GM19372 (cell line): ENCODE measurements around the gene ITPRIPL1.
"Not testable (repeated sequence)": the region's sequence is repeated elsewhere in the genome, so short reads cannot be mapped to it uniquely, and the experiment has no call there.

ENCODE experiments used
- ATAC-seq: cut with Tn5 transposase; IDR thresholded peaks from one replicate; pipeline ENCODE4 v1.9.1; 2021; ENCODE audit warnings: mild to moderate bottlenecking, low read depth, moderate library complexity; ENCODE audit not compliant: unreplicated experiment

ITPRIPL1 gene, protein sequence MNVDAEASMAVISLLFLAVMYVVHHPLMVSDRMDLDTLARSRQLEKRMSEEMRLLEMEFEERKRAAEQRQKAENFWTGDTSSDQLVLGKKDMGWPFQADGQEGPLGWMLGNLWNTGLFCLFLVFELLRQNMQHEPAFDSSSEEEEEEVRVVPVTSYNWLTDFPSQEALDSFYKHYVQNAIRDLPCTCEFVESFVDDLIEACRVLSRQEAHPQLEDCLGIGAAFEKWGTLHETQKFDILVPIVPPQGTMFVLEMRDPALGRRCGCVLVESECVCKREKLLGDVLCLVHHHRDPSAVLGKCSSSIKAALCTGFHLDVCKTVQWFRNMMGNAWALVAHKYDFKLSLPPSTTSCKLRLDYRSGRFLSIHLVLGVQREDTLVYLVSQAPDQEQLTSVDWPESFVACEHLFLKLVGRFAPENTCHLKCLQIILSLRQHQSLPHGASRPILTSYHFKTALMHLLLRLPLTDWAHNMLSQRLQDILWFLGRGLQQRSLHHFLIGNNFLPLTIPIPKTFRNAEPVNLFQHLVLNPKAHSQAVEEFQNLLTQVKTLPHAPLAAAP

DNA sequence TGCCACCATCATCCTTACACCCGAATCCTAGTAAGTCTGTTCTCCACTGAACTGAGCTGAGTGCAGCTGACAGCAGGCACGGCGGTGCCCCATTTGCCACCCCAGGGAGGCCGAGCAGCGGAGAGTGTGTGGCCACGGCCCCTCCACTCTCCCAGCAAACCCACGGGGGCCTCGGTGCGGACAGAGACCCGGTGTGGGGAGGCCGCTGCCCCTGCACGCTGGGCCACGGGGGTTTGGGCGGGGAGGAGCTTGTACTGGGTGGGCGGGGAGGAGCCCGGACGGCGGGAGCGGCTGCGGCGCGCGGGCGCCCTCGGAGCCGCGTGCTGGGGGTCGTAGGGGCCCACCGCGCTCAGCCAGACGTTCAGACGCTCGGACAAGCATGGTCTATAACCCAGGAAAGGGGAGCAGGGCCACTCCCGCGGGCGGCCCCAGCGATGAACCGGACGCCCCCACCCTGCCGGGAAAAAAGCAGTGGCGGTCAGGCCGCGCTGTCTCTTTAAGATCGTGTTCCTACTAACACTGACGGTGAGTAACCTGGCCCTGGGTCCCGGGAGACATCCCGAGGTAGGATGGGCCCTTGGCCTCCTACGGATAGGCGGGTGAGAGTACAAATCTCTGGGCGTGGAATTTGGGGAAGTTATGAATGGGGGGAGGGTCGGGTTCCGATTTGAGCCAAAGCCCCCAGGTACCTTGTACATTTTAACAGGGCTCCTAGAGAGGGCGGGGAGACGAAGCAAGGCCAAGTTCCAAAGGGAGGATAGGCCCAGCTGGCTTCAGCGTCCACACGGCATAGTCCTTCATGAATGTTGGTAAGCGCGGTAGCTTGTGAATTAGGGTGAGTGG lies at the start of gene ITPRIPL1:
Gene ITPRIPL1, plus strand, starts transcription at position 277 of the 843 bp plus-strand sequence. Its CDS starts 523 bp downstream, at position 800.
- ATAC-seq, result no peak

DNA sequence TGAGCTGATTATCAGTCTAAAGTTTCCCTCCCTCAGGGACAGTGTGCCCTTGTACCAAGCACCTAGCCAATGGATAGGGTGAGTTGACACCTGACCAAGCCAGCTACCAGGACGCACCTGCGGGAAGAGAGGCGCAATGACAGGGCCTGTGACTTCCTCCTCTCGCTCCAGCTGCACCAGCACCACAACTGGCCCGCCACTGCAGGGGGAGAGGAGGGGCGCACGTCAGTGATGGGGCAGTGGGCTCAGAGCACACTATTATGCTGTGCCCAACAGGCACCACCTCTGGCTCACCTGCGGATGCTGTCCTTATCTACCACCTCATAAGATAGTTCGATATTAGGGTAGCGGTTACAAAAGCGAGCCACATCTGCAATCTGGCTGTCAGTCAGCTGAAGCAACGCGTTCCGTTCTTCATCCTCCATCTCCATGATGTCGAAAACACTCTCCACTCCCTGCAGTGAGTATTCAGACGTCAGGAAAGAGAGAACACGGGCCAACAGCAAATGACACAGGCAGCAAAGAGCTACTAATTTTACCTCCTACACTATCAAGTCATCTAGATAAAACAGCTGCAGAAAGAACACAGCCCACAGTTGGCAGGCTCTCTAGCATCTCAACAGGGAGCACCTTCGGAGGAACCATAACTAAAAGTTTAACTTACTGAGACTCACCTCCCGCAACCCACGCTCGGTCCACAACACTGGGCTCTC lies 48.2 kb upstream of the ITPRIPL1 start:
- ATAC-seq, result no peak

DNA sequence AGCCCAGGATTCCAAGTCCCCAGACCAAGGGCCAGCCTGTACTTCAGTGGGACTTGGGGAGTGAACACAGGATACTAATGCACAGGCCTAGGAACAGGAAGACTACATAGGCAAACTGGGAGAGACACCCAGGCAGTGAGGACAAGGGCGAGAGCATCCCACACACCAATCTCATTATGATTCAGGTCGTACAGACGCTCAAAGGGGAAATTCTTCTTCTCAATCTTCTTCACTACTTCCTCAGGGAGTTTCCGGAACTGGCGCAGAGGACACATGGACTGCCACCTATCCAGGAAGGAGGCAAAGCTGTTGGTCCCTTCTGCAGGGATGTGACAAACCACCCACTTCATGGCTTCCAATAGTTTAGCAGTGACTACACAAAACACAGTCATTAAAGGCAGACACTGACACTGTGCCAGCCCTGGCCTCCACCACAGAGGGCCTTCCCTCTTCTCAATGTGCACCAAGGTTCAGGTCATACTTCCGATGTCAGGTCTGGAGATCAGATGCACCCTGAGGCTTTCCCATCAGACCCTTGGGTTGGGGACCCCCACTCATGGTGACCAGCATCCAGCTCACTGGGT lies 37.8 kb upstream of the ITPRIPL1 start:
- no peak for ATAC-seq

DNA sequence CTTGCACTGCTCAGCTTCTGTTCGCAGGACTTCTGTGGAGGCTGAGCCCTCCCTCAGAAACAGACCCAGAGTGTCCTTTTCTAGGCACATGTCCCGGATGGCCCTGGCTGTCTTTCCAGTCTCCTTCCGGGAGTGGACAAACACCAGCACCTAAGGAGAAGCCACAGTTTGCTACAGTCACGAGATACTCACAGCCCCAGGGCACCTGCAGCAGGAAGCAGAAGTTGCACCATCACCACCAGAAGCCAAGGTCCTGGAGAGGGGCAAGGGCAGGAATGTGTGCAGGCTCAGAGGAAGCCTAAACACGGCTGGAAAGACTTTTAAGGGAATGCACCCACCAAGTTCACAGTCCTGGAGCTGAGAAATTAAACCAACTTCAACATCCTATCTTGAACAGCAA lies 33.4 kb upstream of the ITPRIPL1 start:
- no peak for ATAC-seq

DNA sequence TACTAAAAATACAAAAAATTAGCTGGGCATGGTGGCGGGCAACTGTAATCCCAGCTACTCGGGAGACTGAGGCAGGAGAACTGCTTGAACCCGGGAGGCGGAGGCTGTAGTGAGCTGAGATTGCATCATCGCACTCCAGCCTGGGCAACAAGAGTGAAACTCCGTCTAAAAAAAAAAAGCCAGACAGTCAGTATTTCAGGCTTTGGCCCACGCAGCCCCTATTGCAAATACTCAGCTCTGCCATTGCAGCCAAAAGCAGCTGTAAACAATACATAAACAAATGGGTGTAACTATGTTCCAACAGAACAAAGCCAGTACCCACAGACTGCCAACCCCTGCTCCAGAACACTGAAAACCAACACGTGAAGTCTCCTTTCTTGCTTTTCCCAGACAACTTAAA lies 30.8 kb upstream of the ITPRIPL1 start:
- ATAC-seq, result not testable (repeated sequence)

DNA sequence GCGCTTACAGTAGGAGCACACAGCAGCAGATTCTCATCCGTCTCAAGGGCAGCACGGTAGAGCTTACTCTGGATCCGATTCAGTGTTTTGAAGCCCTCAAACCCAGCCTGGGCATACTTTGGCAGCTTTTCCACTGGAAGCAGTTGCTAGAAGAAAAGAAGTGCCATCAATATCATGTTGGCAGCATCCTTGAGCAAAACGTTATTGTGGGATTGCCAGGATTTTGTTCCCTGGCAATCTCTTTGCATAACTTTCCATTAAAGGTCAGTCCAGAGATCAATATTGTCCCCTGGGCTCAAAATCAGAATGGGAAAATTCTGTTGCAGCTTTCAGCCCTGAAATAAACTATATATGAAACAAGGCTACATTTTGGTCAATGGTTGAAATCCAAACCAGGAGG lies 28.2 kb upstream of the ITPRIPL1 start:
- ATAC-seq, result no peak

DNA sequence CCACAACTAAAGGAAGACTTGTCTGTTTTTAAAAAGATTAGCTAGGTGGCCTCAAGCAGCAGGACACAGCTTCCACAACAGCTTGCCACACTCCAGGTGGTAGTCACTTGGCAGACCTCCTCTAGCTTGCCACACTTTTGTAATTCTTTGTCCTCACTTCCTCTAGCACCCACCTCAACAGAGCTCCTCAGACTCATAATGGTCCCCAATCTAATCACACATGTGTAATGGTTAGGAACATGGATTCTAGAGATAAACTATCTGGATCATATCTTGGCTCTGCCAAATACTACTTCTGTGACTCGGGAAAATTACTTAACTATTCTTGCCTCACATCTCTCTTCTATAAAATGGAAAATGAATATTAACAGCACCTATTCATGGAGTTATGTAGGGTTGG lies 23.3 kb upstream of the ITPRIPL1 start:
- no peak for ATAC-seq

DNA sequence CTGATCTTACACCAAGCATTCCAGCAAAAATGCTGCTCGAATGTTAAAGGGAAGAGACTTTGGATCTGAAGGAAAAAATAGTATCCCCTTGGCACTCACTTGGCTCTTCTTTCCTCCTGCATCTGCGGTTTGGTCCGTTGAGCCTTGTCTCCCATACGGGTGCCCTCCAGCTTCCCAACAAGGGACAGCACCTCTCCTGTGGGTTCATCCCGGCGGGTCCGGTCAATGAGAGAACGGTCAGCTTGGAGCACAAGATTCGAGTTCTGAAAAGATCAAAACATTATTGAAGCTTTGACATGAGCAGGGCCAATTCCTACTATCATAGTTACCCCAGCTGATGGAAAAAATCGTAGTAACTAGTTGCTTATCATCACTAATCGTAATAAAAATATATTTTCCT lies 20.5 kb upstream of the ITPRIPL1 start:
- no peak for ATAC-seq

DNA sequence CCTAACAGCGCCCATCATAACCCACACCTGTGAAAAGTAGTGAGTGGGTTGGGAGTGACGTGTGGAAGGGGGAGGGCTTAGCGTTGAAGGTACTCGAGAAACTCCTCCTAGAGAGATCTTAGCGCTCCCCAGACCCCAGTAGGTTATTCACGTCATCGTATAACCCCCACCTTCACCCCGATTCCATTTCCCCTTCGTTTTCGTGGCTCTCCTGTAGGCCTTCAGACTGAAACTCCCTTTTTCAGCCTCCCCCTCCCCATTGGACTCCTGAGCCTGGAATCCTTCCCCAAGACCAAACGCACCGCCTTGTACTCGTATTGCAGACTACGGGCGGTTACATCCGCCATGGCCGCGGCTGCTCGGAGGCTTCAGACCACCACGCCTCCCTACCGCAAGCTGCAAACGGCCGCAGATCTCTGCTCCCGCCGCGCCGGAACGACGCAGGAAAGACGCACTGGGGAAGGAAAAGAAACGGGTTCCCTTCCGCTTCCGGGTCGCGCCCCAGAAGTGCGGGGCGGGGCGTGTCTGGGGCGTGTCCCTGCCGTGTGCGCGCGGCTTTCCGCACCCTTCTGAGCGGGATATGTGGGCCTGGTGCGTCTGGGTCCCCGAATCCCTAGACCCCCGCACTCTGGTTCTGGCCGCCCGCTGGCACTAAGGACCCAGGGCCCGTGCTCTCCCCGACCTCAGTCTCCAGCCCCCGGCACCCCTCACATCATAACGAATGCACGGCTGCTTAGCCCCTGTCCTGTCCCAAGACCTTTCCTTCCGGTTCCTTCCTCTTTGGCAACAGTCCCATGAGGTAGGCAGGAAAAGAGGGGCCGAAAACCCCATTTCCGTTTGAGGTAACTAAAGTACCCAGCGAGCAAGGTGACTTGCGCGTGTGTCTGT lies 19.8 kb upstream of the ITPRIPL1 start, which contains the start of gene SNRNP200:
Gene SNRNP200, minus strand, starts transcription at position 456 of the 888 bp plus-strand sequence. Its CDS starts 109 bp downstream, at position 347.
- peak; percentile 92 for ATAC-seq

DNA sequence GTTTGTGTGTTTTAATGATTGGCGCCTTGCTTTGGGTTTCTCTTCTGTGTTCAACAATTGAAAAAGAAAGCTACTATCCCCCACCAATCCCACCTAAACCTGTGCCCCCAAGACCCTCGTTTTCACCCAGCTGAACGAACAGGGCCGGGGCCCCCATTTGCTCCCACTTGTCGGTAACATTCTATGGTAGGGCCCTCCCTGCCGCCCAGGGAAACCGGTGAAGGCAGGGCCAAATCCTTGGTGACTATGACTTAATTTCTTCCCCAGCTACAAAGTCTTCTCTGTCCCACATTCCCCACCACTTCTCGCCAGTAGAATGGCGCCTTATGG lies 19.2 kb upstream of the ITPRIPL1 start:
- no peak for ATAC-seq

DNA sequence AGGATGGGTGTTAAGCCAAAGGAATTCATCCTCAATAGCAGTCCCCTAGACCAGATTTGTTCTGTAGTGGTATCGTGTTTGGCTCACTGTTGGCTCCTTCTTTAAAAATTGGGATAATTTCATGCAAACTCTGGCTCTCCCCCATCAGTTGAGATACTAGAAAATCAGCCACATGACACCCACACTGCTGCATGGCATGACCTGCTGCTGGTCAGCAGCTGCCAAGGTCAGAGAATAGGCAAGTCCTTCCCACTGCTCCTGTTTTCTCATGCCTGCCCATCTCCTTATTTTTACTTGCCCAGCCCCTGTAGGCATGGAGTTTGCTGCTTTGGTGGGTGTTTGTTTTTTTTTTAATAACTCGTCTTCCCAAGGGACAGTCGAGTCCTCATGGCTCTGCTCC lies 18.7 kb upstream of the ITPRIPL1 start:
- no peak for ATAC-seq

DNA sequence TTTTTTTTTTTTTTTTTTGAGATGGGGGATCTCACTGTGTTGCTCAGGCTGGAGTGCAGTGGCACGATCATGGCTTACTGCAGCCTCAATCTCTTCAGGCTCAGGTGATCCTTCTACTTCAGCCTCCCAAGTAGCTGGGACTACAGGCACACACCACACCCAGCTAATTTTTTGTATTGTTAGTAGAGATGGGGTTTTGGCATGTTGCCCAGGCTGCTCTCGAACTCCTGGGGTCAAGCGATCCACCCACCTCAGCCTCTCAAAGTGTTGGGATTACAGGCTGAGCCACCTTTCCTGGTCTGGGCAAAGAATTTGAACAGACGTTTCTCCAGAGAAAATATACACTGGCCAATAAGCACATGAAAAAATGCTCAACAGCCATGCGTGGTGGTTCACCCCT lies 16.9 kb upstream of the ITPRIPL1 start:
- no peak for ATAC-seq

DNA sequence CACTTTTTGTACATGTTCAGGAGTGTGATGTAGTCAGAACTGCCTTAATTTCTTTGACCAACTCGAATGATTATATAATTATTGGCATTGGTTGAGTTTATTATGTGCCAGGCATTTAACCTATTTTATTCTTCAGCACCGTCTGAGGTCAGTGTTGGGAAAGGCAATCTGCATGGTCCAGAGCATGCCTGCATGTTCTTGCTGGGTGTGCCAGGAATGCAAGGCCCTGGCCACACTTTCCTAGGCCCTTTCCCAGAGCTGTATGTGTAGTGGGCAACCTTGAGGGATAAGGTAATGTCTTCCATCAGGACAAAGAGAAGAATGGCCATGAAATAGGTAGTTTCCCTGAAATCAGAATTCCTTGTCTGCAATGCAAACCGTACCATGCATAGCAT lies 10.1 kb upstream of the ITPRIPL1 start:
- no peak for ATAC-seq

DNA sequence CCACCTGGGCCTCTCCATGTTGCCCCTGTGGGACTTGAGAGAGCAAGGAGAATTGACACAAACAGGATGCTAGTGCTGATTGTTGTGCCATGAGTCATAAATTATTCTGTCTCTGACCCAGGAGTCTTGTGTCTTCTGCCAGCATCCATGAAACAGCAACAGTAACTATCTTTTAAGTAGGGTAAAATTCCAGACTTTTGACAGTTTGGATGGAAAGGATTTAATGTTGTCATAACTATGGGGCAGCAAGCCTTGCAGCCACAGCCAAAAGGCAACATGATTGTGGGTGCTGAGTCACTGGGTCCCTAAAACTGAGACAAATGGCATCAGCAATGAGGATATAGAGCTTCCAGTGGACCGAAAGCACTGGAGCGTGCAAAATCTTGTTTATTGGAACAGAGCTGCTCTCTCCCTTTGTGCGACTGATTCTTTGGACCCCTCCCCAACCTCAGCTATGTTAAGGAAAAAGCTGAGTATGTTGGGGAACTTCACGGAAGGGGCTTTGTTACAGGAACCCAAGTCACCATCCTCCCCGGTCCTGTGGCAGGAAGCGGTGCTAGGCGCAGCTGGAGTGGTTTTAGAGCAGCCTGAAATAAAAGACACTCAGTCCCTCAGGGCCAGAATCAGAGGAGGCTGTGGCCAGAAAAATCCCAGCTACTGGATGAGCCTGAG lies 9.6 kb upstream of the ITPRIPL1 start:
- ATAC-seq, result no peak

DNA sequence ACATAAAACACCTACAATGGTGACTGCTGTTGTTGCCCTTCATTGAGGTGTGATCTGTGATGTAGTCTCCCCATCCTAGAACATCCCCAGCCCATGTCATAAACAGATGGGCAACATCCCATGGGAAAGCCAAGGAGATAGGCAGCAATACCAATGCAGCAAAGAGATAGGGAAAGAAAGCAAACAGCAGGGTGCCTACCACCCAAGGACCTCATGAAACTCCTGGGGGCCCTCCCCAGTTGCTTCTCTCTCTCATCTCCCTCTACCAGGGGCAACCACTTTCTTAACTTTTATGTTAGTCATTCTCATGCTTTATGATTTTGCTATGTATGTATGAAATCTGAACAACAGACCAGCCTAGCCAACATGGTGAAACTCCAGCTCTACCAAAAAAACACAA lies 8.1 kb upstream of the ITPRIPL1 start:
- ATAC-seq, result no peak

DNA sequence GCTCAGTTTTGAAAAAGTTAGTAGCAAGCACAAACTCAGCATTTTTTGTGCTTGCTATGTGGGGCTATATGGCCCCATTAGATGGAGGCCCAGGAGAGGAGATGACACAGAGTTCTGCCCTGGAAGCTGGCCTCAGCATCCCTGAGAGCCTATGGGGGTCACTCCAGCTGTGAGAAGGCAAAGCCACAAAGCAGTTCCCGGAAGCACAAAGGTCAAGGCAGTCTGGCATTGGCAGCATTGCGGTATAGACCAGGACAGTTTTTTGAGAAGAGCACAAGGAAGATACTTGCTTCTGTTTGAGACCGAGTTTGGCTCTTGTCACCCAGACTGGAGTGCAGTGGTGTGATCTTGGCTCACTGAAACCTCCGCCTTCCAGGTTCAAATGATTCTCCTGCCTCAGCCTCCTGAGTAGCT lies 7.5 kb upstream of the ITPRIPL1 start:
- no peak for ATAC-seq

DNA sequence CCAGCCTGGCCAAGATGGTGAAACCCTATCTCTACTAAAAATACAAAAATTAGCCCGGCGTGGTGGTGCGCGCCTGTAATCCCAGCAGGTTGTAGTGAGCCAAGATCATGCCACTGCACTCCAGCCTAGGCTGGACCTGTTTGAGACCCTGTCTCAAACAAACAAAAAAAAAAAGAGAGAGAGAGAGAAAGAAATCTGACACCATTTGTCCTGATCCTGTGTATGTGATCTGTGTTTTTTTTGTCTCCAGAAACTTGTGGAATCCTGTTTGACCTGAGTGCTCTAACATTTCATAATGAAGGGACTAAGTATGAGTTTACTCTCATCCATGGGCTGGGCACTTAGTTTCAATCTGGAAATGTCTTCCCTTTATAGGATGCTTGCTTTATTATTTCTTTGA lies 6.4 kb upstream of the ITPRIPL1 start:
- no peak for ATAC-seq

DNA sequence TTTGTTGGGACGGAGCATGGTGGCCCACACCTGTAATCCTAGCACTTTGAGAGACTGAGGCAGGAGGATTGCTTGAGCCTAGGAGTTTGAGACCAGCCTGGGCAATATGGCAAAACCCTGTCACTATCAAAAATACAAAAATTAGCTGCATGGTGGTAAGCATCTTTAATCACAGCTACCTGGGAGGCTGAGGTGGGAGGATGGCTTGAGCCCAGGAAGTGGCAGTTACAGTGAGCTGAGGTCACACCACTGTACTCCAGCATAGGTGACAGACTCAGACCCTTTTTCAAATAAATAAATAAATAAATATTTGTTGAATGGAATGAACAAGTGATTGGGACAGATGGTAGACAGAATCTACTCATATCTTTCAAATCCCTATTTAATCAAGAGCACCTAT lies 5.7 kb upstream of the ITPRIPL1 start:
- ATAC-seq, result no peak

DNA sequence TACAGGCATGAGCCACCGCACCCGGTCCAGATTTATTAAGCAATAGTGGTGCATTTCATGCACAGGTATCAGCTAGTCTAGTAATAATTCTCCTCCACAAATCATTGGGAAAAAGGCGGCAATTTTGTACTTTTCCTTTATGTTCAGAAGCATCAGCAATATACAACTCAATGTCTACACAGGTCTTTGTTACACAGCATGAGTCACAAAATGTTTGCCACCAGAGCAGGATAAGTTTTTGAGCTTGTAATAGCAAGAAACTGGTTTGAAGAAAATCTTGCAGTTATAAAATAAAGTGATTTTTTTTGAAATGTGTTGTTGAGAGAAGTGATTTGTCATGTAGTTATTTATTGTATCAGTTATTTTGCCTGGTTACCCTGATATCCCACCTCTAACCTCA lies 4.8 kb upstream of the ITPRIPL1 start:
- no peak for ATAC-seq
